Ascending aorta (tissue), 2 donors: ENCODE measurements around the gene KRTAP20-4. TPM values are rescaled to one million over a fixed set of nuclear protein-coding genes. Genes with fewer than 3 reads are reported as not detected.

ENCODE experiments used
- DNase-seq, 2 donors: peaks; one replicate each; pipeline ENCODE4 v3.0.0-alpha.2; 2019; ENCODE audit warnings: low spot score in 2 of 2
- H3K27ac ChIP-seq, 2 donors: fragments of 200-600 bp; sonication (generic); one replicate each; pipeline ENCODE4 v1.5.1; 2016 to 2017; ENCODE audit warnings: mild to moderate bottlenecking in 1 of 2
- H3K27me3 ChIP-seq: fragments of 200-600 bp; sonication (generic); one replicate; pipeline ENCODE4 v1.5.1; 2017
- H3K36me3 ChIP-seq, 2 donors: fragments of 200-600 bp; sonication (generic); one replicate each; pipeline ENCODE4 v1.5.1; 2016
- H3K4me1 ChIP-seq, 2 donors: fragments of 200-600 bp; sonication (generic); one replicate each; pipeline ENCODE4 v1.5.1; 2016 to 2017; ENCODE audit warnings: mild to moderate bottlenecking in 1 of 2
- H3K4me3 ChIP-seq, 2 donors: fragments of 200-600 bp; sonication (generic); one replicate each; pipeline ENCODE4 v1.5.1; 2016 to 2017; ENCODE audit warnings: mild to moderate bottlenecking in 1 of 2
- H3K9me3 ChIP-seq, 2 donors: fragments of 200-600 bp; sonication (generic); one replicate each; pipeline ENCODE4 v1.5.1; 2016
- intact Hi-C: fragments of 100-400 bp; cut with DNase I; formaldehyde crosslinking; loops from one replicate; pipeline ENCODE4 v1.15.1; 2023
- total RNA-seq: library from RNA; depleted of rRNA; stranded (reverse); fragments of >200 nt; gene quantifications from one replicate; pipeline ENCODE4 v1.1.0, GENCODE V29; 2016
- TF ChIP-seq, protein P1 (sequence below), 3 experiments: fragments of 200-600 bp in 2 of 3; fragments of 450-650 bp in 1 of 3; sonication (generic) in 2 of 3; IDR thresholded peaks; one replicate each; pipeline ENCODE4 v1.5.1; 2016 to 2019; ENCODE audit warnings: antibody characterized with exemption in 3 of 3, mild to moderate bottlenecking in 1 of 3, moderate library complexity in 1 of 3

Gene KRTAP20-4
- total RNA-seq, 1 donor from 2014 or later: not detected

DNA sequence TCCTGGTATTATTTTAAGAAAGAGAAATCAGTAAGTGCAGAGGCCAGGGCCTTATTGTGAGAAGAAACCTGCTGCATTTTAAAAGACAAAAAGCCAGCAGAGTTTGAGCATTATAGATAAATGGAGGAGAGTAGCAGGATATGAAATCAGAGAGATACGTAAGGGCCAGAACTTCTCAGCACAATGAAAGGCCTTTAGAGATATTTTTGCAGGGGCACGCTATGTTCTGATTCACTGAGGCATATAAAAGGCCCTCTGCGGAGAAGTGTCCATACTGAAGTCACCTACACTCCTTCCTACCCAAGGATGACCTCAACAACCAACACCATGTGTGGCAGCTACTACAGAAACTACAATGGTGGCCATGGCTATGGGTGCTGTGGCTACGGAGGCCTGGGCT, 28.3 kb upstream of the KRTAP20-4 start, which contains the start of gene KRTAP6-3:
Gene KRTAP6-3, plus strand, starts transcription at position 301 of the 400 bp plus-strand sequence. Its CDS starts 6 bp downstream, at position 307.
- no peak for DNase-seq
- Histone ChIP-seq H3K9me3 (no peaks in the 10 kb centered on the region), H3K4me3 (no peak within 1 kb of the TSS), H3K27me3 (no peaks in the 10 kb centered on the region), H3K27ac (no peak within 1 kb of the TSS), H3K36me3 (no peaks in the 10 kb centered on the region), H3K4me1 (no peaks in the 10 kb centered on the region)
- TF ChIP-seq, protein P1, sequence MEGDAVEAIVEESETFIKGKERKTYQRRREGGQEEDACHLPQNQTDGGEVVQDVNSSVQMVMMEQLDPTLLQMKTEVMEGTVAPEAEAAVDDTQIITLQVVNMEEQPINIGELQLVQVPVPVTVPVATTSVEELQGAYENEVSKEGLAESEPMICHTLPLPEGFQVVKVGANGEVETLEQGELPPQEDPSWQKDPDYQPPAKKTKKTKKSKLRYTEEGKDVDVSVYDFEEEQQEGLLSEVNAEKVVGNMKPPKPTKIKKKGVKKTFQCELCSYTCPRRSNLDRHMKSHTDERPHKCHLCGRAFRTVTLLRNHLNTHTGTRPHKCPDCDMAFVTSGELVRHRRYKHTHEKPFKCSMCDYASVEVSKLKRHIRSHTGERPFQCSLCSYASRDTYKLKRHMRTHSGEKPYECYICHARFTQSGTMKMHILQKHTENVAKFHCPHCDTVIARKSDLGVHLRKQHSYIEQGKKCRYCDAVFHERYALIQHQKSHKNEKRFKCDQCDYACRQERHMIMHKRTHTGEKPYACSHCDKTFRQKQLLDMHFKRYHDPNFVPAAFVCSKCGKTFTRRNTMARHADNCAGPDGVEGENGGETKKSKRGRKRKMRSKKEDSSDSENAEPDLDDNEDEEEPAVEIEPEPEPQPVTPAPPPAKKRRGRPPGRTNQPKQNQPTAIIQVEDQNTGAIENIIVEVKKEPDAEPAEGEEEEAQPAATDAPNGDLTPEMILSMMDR (IDR thresholded peaks at IDR 0.05): no peak
- intact Hi-C loops: no loop called here

DNA sequence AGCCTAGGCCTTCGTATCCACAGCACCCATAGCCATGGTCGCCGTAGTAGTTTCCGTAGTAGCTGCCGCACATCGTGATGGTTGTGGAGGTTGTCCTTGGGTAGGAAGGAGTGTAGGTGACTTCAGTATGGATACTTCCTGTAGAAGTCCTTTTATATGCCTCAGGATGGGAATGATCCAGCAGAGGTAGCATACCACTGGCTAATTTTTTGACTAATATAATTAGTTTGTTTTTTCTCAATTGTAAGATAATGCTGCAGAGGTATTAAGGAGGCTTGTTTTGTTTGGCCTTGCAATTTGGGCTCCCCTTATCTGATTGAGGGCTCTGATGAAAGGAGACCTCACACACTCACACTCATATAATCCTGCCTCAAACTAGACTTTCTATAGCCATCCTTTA, 21.6 kb upstream of the KRTAP20-4 start, which contains the start of gene KRTAP6-2:
Gene KRTAP6-2, minus strand, starts transcription at position 101 of the 400 bp plus-strand sequence. Its CDS starts 28 bp downstream, at position 73.
- DNase-seq: no peak
- Histone ChIP-seq H3K36me3 (no peaks in the 10 kb centered on the region), H3K27ac (no peak within 1 kb of the TSS), H3K4me3 (no peak within 1 kb of the TSS), H3K27me3 (no peaks in the 10 kb centered on the region), H3K4me1 (no peaks in the 10 kb centered on the region), H3K9me3 (no peaks in the 10 kb centered on the region)
- intact Hi-C loops: no loop called here
- TF ChIP-seq, protein P1 (IDR thresholded peaks at IDR 0.05): no peak

DNA sequence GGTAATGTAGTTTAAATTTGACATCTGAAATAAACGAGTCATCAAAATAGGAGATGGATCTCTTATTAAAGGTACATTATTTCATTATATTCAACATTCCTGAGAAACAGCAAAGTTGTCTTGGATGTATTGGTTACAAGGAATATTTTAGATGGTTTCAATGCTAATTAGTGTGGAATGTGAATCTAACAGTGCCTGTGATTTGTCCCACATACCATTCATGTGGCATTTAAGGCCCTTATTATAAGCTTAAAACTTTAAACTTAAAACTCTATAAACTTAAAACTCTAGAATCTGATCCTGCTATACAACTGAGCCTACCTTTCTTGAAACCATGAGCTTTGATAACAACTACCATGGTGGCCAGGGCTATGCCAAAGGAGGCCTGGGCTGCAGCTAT, 19.6 kb upstream of the KRTAP20-4 start, which contains the start of gene KRTAP22-1:
Gene KRTAP22-1, plus strand, starts transcription at position 301 of the 400 bp plus-strand sequence.
- Histone ChIP-seq H3K4me3 (no peak within 1 kb of the TSS), H3K27ac (no peak within 1 kb of the TSS), H3K9me3 (no peaks in the 10 kb centered on the region), H3K27me3 (no peaks in the 10 kb centered on the region), H3K4me1 (no peaks in the 10 kb centered on the region), H3K36me3 (no peaks in the 10 kb centered on the region)
- TF ChIP-seq, protein P1 (IDR thresholded peaks at IDR 0.05): no peak
- DNase-seq: no peak
- intact Hi-C loops: no loop called here

DNA sequence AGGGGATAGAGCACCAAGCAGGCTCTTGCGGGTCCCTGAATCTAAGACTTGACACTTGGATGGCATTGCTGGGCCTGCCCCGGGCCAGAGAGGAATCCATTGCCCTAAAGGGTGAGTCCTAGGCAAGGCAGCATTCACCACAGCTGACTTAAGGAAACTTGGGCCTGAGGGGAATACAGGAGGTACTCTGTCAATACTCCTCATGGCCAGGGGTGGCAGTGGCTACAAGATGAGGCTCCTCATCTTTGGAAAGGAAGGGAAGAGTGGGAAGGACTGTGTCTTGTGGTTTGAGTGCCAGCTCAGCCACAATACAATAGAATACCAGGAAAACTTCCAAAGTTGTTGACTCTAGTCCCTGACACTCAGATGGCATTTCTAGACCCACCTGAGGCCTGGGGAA, 14.5 kb upstream of the KRTAP20-4 start:
- Histone ChIP-seq H3K9me3 (no peaks in the 10 kb centered on the region), H3K4me3 (no peak overlapping the region), H3K27ac (no peak overlapping the region), H3K27me3 (no peaks in the 10 kb centered on the region), H3K4me1 (no peaks in the 10 kb centered on the region), H3K36me3 (no peaks in the 10 kb centered on the region)
- no peak for DNase-seq
- intact Hi-C loops: no loop called here
- TF ChIP-seq, protein P1 (IDR thresholded peaks at IDR 0.05): no peak

DNA sequence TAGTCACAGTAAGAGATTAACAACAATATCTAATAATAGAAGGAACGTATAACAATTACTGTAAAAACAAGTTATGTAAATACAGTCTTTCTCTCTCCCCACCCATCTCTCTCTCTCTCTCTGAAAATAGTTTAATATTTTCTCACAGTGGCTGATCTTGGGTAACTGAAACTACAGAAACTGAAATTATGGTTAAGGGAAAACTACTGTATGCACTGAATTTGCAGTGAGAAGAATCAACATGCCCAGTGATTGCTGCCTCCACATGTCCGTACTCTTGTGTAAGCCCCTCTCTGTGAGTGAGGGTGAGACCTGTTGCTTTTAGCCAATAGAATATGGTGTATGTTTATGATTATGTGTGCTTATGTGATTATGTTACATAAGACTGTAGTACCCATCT, 8.3 kb upstream of the KRTAP20-4 start:
- Histone ChIP-seq H3K27ac (no peak overlapping the region), H3K9me3 (no peaks in the 10 kb centered on the region), H3K4me3 (no peak overlapping the region), H3K36me3 (no peaks in the 10 kb centered on the region), H3K27me3 (no peaks in the 10 kb centered on the region), H3K4me1 (no peaks in the 10 kb centered on the region)
- TF ChIP-seq, protein P1 (IDR thresholded peaks at IDR 0.05): no peak
- intact Hi-C loops: no loop called here
- DNase-seq: no peak

DNA sequence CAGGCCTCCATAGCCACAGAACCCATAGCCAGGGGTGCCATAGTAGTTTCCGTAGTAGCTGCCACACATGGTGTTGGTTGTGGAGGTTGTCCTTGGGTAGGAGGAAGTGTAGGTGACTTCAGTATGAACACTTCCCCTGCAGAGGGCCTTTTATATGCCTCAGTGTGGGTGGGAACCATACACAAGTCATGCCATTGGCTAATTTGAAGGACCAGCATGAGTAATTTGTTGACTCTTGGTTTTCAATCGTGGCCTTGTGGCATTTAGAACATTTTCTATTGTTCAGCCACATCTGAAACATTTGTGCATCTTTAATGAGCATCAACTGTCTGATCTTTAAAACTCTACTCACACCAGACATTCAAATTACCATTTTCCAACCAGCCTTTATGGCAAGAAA, 6.6 kb upstream of the KRTAP20-4 start, which contains the start of gene KRTAP6-1:
Gene KRTAP6-1, minus strand, starts transcription at position 95 of the 400 bp plus-strand sequence. Its CDS starts 26 bp downstream, at position 69.
- no peaks in the 10 kb centered on the region for H3K4me1 ChIP-seq
- no peaks in the 10 kb centered on the region for H3K27me3 ChIP-seq
- DNase-seq: no peak
- H3K4me3 ChIP-seq: no peak within 1 kb of the TSS
- TF ChIP-seq, protein P1 (IDR thresholded peaks at IDR 0.05): no peak
- H3K27ac ChIP-seq: no peak within 1 kb of the TSS
- H3K36me3 ChIP-seq: no peaks in the 10 kb centered on the region
- intact Hi-C loops: no loop called here
- no peaks in the 10 kb centered on the region for H3K9me3 ChIP-seq
